CD4-positive, alpha-beta T cell (primary cell): Measurements from ENCODE around the gene GNPDA2. TPM values are rescaled to one million over a fixed set of nuclear protein-coding genes. Genes with fewer than 3 reads are reported as not detected.
A peak's percentile ranks its signal among the peaks of the same experiment; 100 is the strongest.

Experiments used
- ATAC-seq: fragments of 200-7000 bp; cut with Tn5 transposase; one replicate; pipeline ENCODE4 v1.10.0; 2022; ENCODE audit warnings: mild to moderate bottlenecking; ENCODE audit not compliant: poor library complexity
- CTCF ChIA-PET: fragments of 350-600 bp; sonication (Branson Sonifier 250); formaldehyde crosslinking; loops from one replicate; lab custom pipeline; 2021; ENCODE audit warnings: antibody characterized with exemption, inconsistent platforms; lab: Charles Lee
- POLR2A ChIA-PET: fragments of 350-600 bp; sonication (Branson Sonifier 250); formaldehyde crosslinking; loops from one replicate; lab custom pipeline; 2021; ENCODE audit warnings: antibody characterized with exemption, inconsistent platforms; lab: Charles Lee
- DNase-seq, 14 experiments: peaks; one replicate each; pipeline ENCODE4 v3.0.0-alpha.2; 2013 to 2020; ENCODE audit warnings: mixed read lengths in 2 of 14
- H3K27ac ChIP-seq, 2 donors: one replicate each; pipeline versions ENCODE4 v1.5.1 to v1.7.0; 2013; ENCODE audit warnings: low read length in 2 of 2, low read depth in 1 of 2, mild to moderate bottlenecking in 1 of 2
- H3K27me3 ChIP-seq, 2 experiments: 1 replicate in 1 of 2; 2 replicates in 1 of 2; pipeline versions ENCODE4 v1.6.1 to v1.7.0; 2013; ENCODE audit warnings: low read length in 2 of 2, control low read depth in 1 of 2, mild to moderate bottlenecking in 1 of 2, moderate library complexity in 1 of 2; ENCODE audit not compliant: insufficient read depth in 2 of 2, control insufficient read depth in 1 of 2
- H3K36me3 ChIP-seq: one replicate; pipeline ENCODE4 v1.6.1; 2013; ENCODE audit warnings: low read length, control low read depth; ENCODE audit not compliant: insufficient read depth
- H3K4me1 ChIP-seq: one replicate; pipeline ENCODE4 v1.6.1; 2013; ENCODE audit warnings: low read length, control low read depth; ENCODE audit not compliant: insufficient read depth
- H3K4me3 ChIP-seq: one replicate; pipeline ENCODE4 v1.5.1; 2013; ENCODE audit warnings: mild to moderate bottlenecking, low read length, moderate library complexity
- H3K9me3 ChIP-seq, 2 experiments: 1 replicate in 1 of 2; 2 replicates in 1 of 2; pipeline versions ENCODE4 v1.6.1 to v1.7.0; 2013; ENCODE audit warnings: low read length in 2 of 2, mild to moderate bottlenecking in 2 of 2, control low read depth in 1 of 2, moderate library complexity in 1 of 2; ENCODE audit not compliant: control insufficient read depth in 1 of 2, insufficient read depth in 1 of 2
- H3K27ac Mint-ChIP-seq: one replicate; pipeline ENCODE4 v1.8.0; 2020; ENCODE audit warnings: mixed read lengths
- H3K27me3 Mint-ChIP-seq: one replicate; pipeline ENCODE4 v1.8.0; 2021; ENCODE audit warnings: mixed read lengths
- H3K36me3 Mint-ChIP-seq: one replicate; pipeline ENCODE4 v1.8.0; 2021; ENCODE audit warnings: low read depth, mixed read lengths
- H3K4me1 Mint-ChIP-seq: one replicate; pipeline ENCODE4 v1.8.0; 2021; ENCODE audit warnings: low read depth, mixed read lengths
- H3K4me3 Mint-ChIP-seq: one replicate; pipeline ENCODE4 v1.8.0; 2020; ENCODE audit warnings: mild to moderate bottlenecking, mixed read lengths
- H3K9me3 Mint-ChIP-seq: one replicate; pipeline ENCODE4 v1.8.0; 2020; ENCODE audit warnings: mixed read lengths
- CTCF ChIP-seq: fragments of 200-600 bp; IDR thresholded peaks from one replicate; pipeline ENCODE4 v1.8.0; 2022; ENCODE audit warnings: antibody characterized with exemption, mild to moderate bottlenecking
- intact Hi-C, 2 experiments: fragments of 100-400 bp; cut with DNase I in 1 of 2; cut with micrococcal nuclease in 1 of 2; formaldehyde crosslinking; loops; one replicate each; pipeline versions ENCODE4 v1.15.1 to v1.9.0; 2023 to 2025; cut with DNase I, micrococcal nuclease
- total RNA-seq, 174 experiments: library from RNA in 2 of 174; stranded (reverse) in 2 of 174; gene quantifications; one replicate each; pipeline ENCODE4 v1.2.3 and lab custom pipeline; 2021 to 2026

Gene GNPDA2
- total RNA-seq, 2 experiments from 2014 or later, result 7.6 to 9.0 TPM

- no peaks in the 10 kb centered on the region for H3K4me1 ChIP-seq
- H3K27me3 Mint-ChIP-seq, result no peaks in the 10 kb centered on the region
- no peak for ATAC-seq
- no peaks in the 10 kb centered on the region for H3K27me3 ChIP-seq
- no peaks in the 10 kb centered on the region for H3K9me3 ChIP-seq
- intact Hi-C loops, result no loop called here
- peaks cover 64% of the 10 kb centered on the region for H3K36me3 Mint-ChIP-seq
- DNase-seq, result no peak
- POLR2A ChIA-PET, result interaction anchor here (0.6 kb wide), 1 partner anchor 11 kb away, joined by 3 read pairs; no protein-coding TSS in a partner anchor
- H3K4me3 Mint-ChIP-seq, result no peak overlapping the region
- H3K9me3 Mint-ChIP-seq, result no peaks in the 10 kb centered on the region
- CTCF ChIA-PET, result interaction anchor here (1.3 kb wide), 1 partner anchor 27 kb away, joined by 4 read pairs; the partner anchor contains the start of gene GUF1
- no peak for TF ChIP-seq CTCF
- H3K4me1 Mint-ChIP-seq, result peaks cover 9% of the 10 kb centered on the region
- no peak overlapping the region for H3K27ac ChIP-seq
- H3K36me3 ChIP-seq, result peaks cover 51% of the 10 kb centered on the region
- H3K27ac Mint-ChIP-seq, result no peak overlapping the region
- H3K4me3 ChIP-seq, result no peak overlapping the region
Observed at GRCh38 chr4:44704673-44705072, 21.7 kb downstream of the GNPDA2 start.

- Mint-ChIP-seq H3K4me3 (no peak overlapping the region), H3K27me3 (no peaks in the 10 kb centered on the region), H3K27ac (no peak overlapping the region), H3K9me3 (no peaks in the 10 kb centered on the region), H3K4me1 (peaks cover 4% of the 10 kb centered on the region), H3K36me3 (peaks cover 82% of the 10 kb centered on the region)
- Histone ChIP-seq H3K4me3 (no peak overlapping the region), H3K36me3 (peaks cover 70% of the 10 kb centered on the region), H3K9me3 (no peaks in the 10 kb centered on the region), H3K27ac (no peak overlapping the region), H3K27me3 (no peaks in the 10 kb centered on the region), H3K4me1 (no peaks in the 10 kb centered on the region)
- ChIA-PET CTCF (no interaction called here), POLR2A (no interaction called here)
- no peak for TF ChIP-seq CTCF
- DNase-seq (no peak), ATAC-seq (no peak)
- intact Hi-C loops, result no loop called here
Observed at GRCh38 chr4:44701037-44701436, 25.3 kb downstream of the GNPDA2 start.

GRCh38 chr4:44700427-44700826 is 25.9 kb downstream of the GNPDA2 start:
- no peaks in the 10 kb centered on the region for H3K9me3 Mint-ChIP-seq
- H3K27me3 ChIP-seq, result no peaks in the 10 kb centered on the region
- H3K27ac Mint-ChIP-seq, result peak overlapping the region; percentile 33
- H3K4me1 Mint-ChIP-seq, result peaks cover 4% of the 10 kb centered on the region
- CTCF ChIA-PET, result no interaction called here
- TF ChIP-seq CTCF, result no peak
- H3K27me3 Mint-ChIP-seq, result no peaks in the 10 kb centered on the region
- peaks cover 86% of the 10 kb centered on the region for H3K36me3 Mint-ChIP-seq
- no peaks in the 10 kb centered on the region for H3K4me1 ChIP-seq
- H3K4me3 Mint-ChIP-seq, result no peak overlapping the region
- peaks cover 70% of the 10 kb centered on the region for H3K36me3 ChIP-seq
- H3K4me3 ChIP-seq, result no peak overlapping the region
- POLR2A ChIA-PET, result no interaction called here
- ATAC-seq (no peak), DNase-seq (no peak)
- intact Hi-C loops, result no loop called here
- H3K27ac ChIP-seq, result no peak overlapping the region
- H3K9me3 ChIP-seq, result no peaks in the 10 kb centered on the region
